ENCODE results near the gene HEPHL1. TPM values are rescaled to one million over a fixed set of nuclear protein-coding genes. Genes with fewer than 3 reads are reported as not detected.
"Not testable (repeated sequence)": the region's sequence is repeated elsewhere in the genome, so short reads cannot be mapped to it uniquely, and the experiment has no call there.

The HEPHL1 gene
- polyA plus RNA-seq, 1 experiment = not detected

DNA sequence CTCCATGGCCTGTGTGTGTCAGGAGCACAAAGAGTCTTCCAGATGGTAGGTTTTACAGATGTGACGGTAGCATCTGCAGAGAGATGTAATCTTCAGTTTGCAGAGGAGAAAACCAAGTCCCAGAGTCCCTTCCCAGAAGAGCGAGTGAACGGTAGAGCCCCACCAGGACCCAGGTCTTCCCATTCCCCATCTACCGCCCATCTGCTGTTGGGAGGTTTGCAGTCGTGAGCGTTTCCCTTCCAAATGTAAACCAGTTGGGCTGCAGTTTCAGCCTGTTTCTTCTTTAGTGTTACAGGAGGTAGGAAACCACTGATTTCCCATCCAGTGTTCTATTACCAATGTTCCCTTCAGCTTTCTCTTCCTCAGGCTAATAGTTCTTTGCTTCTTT is 131.5 kb downstream of the HEPHL1 start:
- ChIA-PET POLR2A (no interaction called here), CTCF (interaction anchor here (0.9 to 1.3 kb wide), 3 partner anchors 19 to 25 kb away, joined by 3 read pairs; no protein-coding TSS in a partner anchor)
- Histone ChIP-seq H3K36me3 (ENCODE audit: control insufficient read depth, insufficient read depth, low read length) (no peaks in the 10 kb centered on the region), H3K27me3 (ENCODE audit: control insufficient read depth, insufficient read depth, low read length) (no peaks in the 10 kb centered on the region), H3K4me3 (ENCODE audit: low read depth, low read length) (no peak overlapping the region)
- no peak for DNase-seq (ENCODE audit: low read depth)
- TF ChIP-seq, protein P1, sequence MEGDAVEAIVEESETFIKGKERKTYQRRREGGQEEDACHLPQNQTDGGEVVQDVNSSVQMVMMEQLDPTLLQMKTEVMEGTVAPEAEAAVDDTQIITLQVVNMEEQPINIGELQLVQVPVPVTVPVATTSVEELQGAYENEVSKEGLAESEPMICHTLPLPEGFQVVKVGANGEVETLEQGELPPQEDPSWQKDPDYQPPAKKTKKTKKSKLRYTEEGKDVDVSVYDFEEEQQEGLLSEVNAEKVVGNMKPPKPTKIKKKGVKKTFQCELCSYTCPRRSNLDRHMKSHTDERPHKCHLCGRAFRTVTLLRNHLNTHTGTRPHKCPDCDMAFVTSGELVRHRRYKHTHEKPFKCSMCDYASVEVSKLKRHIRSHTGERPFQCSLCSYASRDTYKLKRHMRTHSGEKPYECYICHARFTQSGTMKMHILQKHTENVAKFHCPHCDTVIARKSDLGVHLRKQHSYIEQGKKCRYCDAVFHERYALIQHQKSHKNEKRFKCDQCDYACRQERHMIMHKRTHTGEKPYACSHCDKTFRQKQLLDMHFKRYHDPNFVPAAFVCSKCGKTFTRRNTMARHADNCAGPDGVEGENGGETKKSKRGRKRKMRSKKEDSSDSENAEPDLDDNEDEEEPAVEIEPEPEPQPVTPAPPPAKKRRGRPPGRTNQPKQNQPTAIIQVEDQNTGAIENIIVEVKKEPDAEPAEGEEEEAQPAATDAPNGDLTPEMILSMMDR (IDR thresholded peaks at IDR 0.05; ENCODE audit: insufficient read depth, low read depth, low read length) = no peak

DNA sequence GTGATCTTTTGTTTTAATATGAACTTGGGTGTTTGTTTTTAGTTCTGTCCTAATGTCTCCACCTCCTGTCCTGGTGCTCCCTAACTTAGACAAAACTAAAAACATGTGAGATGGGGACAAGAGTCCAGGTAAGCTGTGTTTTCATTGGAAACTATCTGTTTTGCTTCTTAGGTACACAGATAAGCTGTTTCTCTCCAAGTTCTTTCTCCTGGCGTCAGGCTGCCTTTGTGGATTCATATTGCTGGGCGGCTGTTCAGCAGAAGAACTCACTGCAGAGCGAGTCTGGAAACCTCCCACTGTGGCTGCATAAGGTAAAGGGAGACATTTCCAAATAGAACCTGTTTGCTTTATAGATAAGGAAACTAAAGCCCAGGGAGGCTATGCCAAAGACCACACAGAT is 132.2 kb downstream of the HEPHL1 start:
- Histone ChIP-seq H3K36me3 (ENCODE audit: control insufficient read depth, insufficient read depth, low read length) (no peaks in the 10 kb centered on the region), H3K4me3 (ENCODE audit: low read depth, low read length) (no peak overlapping the region), H3K27me3 (ENCODE audit: control insufficient read depth, insufficient read depth, low read length) (no peaks in the 10 kb centered on the region)
- TF ChIP-seq, protein P1 (IDR thresholded peaks at IDR 0.05; ENCODE audit: insufficient read depth, low read depth, low read length) = no peak
- ChIA-PET CTCF (interaction anchor here (1.3 kb wide), 1 partner anchor 18 kb away, joined by 3 read pairs; no protein-coding TSS in a partner anchor), POLR2A (no interaction called here)
- no peak for DNase-seq (ENCODE audit: low read depth)

DNA sequence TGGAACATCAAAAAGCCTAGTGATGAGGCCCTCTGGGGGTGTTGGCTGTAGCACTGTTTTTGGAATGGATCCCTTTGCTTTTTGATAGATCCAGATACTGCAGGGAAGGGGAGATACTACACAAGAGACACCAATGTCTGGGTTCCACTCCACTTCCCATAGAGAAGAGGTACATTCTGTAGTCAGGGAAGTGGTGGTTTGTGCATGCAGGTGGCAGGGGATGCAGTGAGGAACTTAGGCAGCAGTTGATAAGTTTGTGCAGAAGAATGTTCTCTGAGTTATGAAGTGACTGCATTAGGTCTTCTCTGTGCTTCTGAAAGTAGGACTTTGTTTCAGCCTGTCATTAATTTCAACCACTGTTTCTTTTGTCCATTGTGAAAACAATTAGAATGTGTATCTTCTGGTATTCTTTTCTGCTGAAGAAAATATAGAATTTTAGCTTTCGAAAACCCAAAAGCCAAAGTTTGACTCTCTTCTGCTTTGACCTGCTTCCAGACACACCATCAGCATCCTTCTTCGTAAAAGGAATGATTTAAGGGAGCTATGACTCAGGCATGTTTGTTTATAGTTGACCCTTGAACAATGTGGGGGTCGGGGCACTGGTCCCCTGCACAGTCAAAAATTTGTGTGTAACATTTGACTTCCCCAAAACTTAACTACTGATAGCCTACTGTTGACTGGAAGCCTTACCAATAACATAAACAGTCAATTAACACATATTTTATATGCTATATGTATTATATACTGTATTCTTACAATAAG is 133.1 kb downstream of the HEPHL1 start:
- DNase-seq (ENCODE audit: low read depth) = no peak
- H3K36me3 ChIP-seq (ENCODE audit: control insufficient read depth, insufficient read depth, low read length) = no peaks in the 10 kb centered on the region
- H3K4me3 ChIP-seq (ENCODE audit: low read depth, low read length) = no peak overlapping the region
- H3K27me3 ChIP-seq (ENCODE audit: control insufficient read depth, insufficient read depth, low read length) = no peaks in the 10 kb centered on the region
- CTCF ChIA-PET = no interaction called here
- TF ChIP-seq, protein P1 (IDR thresholded peaks at IDR 0.05; ENCODE audit: insufficient read depth, low read depth, low read length) = no peak
- POLR2A ChIA-PET = no interaction called here

DNA sequence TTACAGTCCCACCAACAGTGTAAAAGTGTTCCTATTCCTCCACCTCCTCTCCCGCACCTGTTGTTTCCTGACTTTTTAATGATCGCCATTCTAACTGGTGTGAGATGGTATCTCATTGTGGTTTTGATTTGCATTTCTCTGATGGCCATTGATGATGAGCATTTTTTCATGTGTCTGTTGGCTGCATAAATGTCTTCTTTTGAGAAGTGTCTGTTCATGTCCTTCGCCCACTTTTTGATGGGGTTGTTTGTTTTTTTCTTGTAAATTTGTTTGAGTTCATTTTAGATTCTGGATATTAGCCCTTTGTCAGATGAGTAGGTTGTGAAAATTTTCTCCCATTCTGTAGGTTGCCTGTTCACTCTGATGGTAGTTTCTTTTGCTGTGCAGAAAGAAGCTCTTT is 136.2 kb downstream of the HEPHL1 start:
- H3K36me3 ChIP-seq (ENCODE audit: control insufficient read depth, insufficient read depth, low read length); H3K4me3 ChIP-seq (ENCODE audit: low read depth, low read length); POLR2A ChIA-PET; H3K27me3 ChIP-seq (ENCODE audit: control insufficient read depth, insufficient read depth, low read length); CTCF ChIA-PET; DNase-seq (ENCODE audit: low read depth): not testable (repeated sequence)

Small RNA genes within 50 kb of the gene (small RNA-seq; reads per million reads assigned to genes)
- gene AP002795.1 (ENCODE audit: insufficient read length, low read depth, low replicate concordance) = not detected

Other genes with a start within 250 kb of the HEPHL1 start
- gene MED17, start 237.1 kb upstream of the HEPHL1 start, polyA plus RNA-seq (2011; rRNA removed) = 10.4 and 13.8 TPM in 2 replicates
- gene VSTM5, start 170.7 kb upstream of the HEPHL1 start, polyA plus RNA-seq (2011; rRNA removed) = 0.63 and 0.74 TPM in 2 replicates
- 30.1 and 32.3 TPM in 2 replicates for gene PANX1, start 107.5 kb downstream of the HEPHL1 start, polyA plus RNA-seq (2011; rRNA removed)

Data from BJ (cell line).